Measurements from ENCODE around the gene ZNF763. TPM values are rescaled to one million over a fixed set of nuclear protein-coding genes. Genes with fewer than 3 reads are reported as not detected.
"Not testable (repeated sequence)": the region's sequence is repeated elsewhere in the genome, so short reads cannot be mapped to it uniquely, and the experiment has no call there.

Gene ZNF763
- polyA plus RNA-seq, 1 of the 3 experiments (the other 2 are of a cell fraction): 0.72 TPM

GRCh38 chr19:11924886-11925650 lies 39.8 kb upstream of the ZNF763 start, which contains the start of gene ZNF700:
ZNF700 (plus strand) TSS chr19:11925107; CDS start chr19:11925211, 104 bp downstream.
- ChIA-PET CTCF (interaction anchor here (1.1 to 6.5 kb wide), 11 partner anchors 39 to 741 kb away, joined by 3 to 84 read pairs (median 11); partner anchors contain the start of genes MAN2B1, WDR83, ZNF20 and ZNF440), POLR2A (no interaction called here)
- Histone ChIP-seq H3F3A (replicated peaks; ENCODE audit: insufficient read depth) (peaks cover 10% of the 10 kb centered on the region), H3K79me2 (ENCODE audit: insufficient read depth) (peaks cover 43% of the 10 kb centered on the region), H3K27me3 (ENCODE audit: insufficient read depth) (no peaks in the 10 kb centered on the region), H2AFZ (ENCODE audit: low read depth) (peak within 1 kb of the TSS; percentile 100), H3K4me1 (ENCODE audit: control insufficient read depth in 1 of 2, insufficient read depth in 2 of 2, low read depth in 1 of 2, low read length in 1 of 2) (peaks cover 0 to 2% of the 10 kb centered on the region in 2 experiments; a peak in 1 of 4 replicates), H3K36me3 (replicated peaks in 1 of 2; ENCODE audit: control insufficient read depth in 1 of 2, insufficient read depth in 2 of 2, low read length in 1 of 2) (peaks cover 0 to 9% of the 10 kb centered on the region in 2 experiments), H3K4me3 (ENCODE audit: low read depth in 2 of 2, low read length in 1 of 2) (peak within 1 kb of the TSS; percentile 72 to 95), H4K20me1 (ENCODE audit: insufficient read depth) (no peaks in the 10 kb centered on the region), H3K9ac (peak within 1 kb of the TSS; percentile 83), H3K27ac (ENCODE audit: low read depth in 2 of 2, low read length in 1 of 2) (peak within 1 kb of the TSS; percentile 47 to 85; a peak in 3 of 4 replicates), H3K9me2 (no peaks in the 10 kb centered on the region), H3K9me3 (0 out of 2 replicates have a peak, but pooled peaks cover 4% of the 10 kb centered on the region), H3K4me2 (peak within 1 kb of the TSS; percentile 83)
- TF ChIP-seq CHD2 (IDR thresholded peaks at IDR 0.05; ENCODE audit: low read length, partially characterized antibody) (peak; percentile 67), ELF1 (IDR thresholded peaks at IDR 0.05) (peak; percentile 77), NRF1 (IDR thresholded peaks at IDR 0.05; ENCODE audit: low read depth, low read length) (no peak), RFX5 (IDR thresholded peaks at IDR 0.05; ENCODE audit: low read length) (no peak), POLR2AphosphoS5 (IDR thresholded peaks at IDR 0.05; ENCODE audit: low read depth, low read length) (0 out of 2 replicates have a peak, but pooled peaks have one; percentile 51), REST (IDR thresholded peaks at IDR 0.05; ENCODE audit: low read depth, low read length) (no peak), FOXJ3 (CRISPR knock-in tag; IDR thresholded peaks at IDR 0.05) (no peak), GATA2 (CRISPR knock-in tag; IDR thresholded peaks at IDR 0.05) (no peak), IRF3 (IDR thresholded peaks at IDR 0.05; ENCODE audit: low read depth, low read length) (no peak; the same call in 1 of the 2 replicates), MAX (IDR thresholded peaks at IDR 0.05; ENCODE audit: low read depth) (peak; percentile 63), RAD21 (IDR thresholded peaks at IDR 0.05; ENCODE audit: low read length) (no peak), GABPA (IDR thresholded peaks at IDR 0.05; ENCODE audit: low read depth) (peak; percentile 71), TAF1 (IDR thresholded peaks at IDR 0.05; ENCODE audit: borderline replicate concordance, low read depth, low read length) (no peak; the same call in 1 of the 2 replicates), EZH2phosphoT487 (IDR thresholded peaks at IDR 0.05; ENCODE audit: borderline replicate concordance, low read depth) (no peak), PBX3 (IDR thresholded peaks at IDR 0.05) (peak; percentile 99), MXI1 (IDR thresholded peaks at IDR 0.05; ENCODE audit: low read depth, low read length) (peak; percentile 68), YY1 (IDR thresholded peaks at IDR 0.05; ENCODE audit: low read depth) (0 out of 2 replicates have a peak, but pooled peaks have one; percentile 51), USF1 (IDR thresholded peaks at IDR 0.05; ENCODE audit: borderline replicate concordance, low read depth) (no peak)
- peak; percentile 94 for DNase-seq
- 0% methylated on average over 12 of the region's 53 CpGs for WGBS (ENCODE audit: low lambda C conversion rate)

GRCh38 chr19:11925651-11926187 lies 39.1 kb upstream of the ZNF763 start:
- WGBS (ENCODE audit: low lambda C conversion rate): 11% methylated on average over 10 of the region's 10 CpGs
- Histone ChIP-seq H3K36me3 (replicated peaks in 1 of 2; ENCODE audit: control insufficient read depth in 1 of 2, insufficient read depth in 2 of 2, low read length in 1 of 2) (peaks cover 0 to 14% of the 10 kb centered on the region in 2 experiments), H3K27ac (ENCODE audit: low read depth in 2 of 2, low read length in 1 of 2) (peak overlapping the region; percentile 47 to 85; a peak in 2 of 4 replicates), H3K79me2 (ENCODE audit: insufficient read depth) (peaks cover 50% of the 10 kb centered on the region), H2AFZ (ENCODE audit: low read depth) (peak overlapping the region; percentile 100; the same call in 1 of the 2 replicates), H3K4me3 (ENCODE audit: low read depth in 2 of 2, low read length in 1 of 2) (peak overlapping the region; percentile 72 to 95), H3K9ac (peak overlapping the region; percentile 83), H3K4me2 (peak overlapping the region; percentile 83)
- CTCF ChIA-PET: interaction anchor here (1.5 to 6.5 kb wide), 3 partner anchors 38 to 128 kb away, joined by 3 to 84 read pairs (median 4); partner anchors contain the start of gene ZNF491
- H3K27me3 ChIP-seq (ENCODE audit: insufficient read depth); H3K9me3 ChIP-seq; H3K9me2 ChIP-seq; H4K20me1 ChIP-seq (ENCODE audit: insufficient read depth); H3F3A ChIP-seq (replicated peaks; ENCODE audit: insufficient read depth); POLR2A ChIA-PET; DNase-seq; H3K4me1 ChIP-seq (ENCODE audit: control insufficient read depth in 1 of 2, insufficient read depth in 2 of 2, low read depth in 1 of 2, low read length in 1 of 2): not testable (repeated sequence)
